Tibial nerve (tissue), 4 donors: Measurements from ENCODE around the gene NR4A3.

ENCODE experiments used
- CTCF ChIP-seq, 5 experiments: fragments of 200-600 bp in 3 of 5; fragments of 450-650 bp in 2 of 5; sonication (generic) in 3 of 5; IDR thresholded peaks; one replicate each; pipeline ENCODE4 v1.5.1; 2016 to 2019; ENCODE audit warnings: antibody characterized with exemption in 5 of 5, mild to moderate bottlenecking in 3 of 5, moderate library complexity in 2 of 5
- EP300 ChIP-seq, 2 donors: sonication (generic); formaldehyde crosslinking; IDR thresholded peaks; one replicate each; pipeline ENCODE4 v1.6.1; 2017; ENCODE audit warnings: antibody characterized with exemption in 2 of 2, mild to moderate bottlenecking in 1 of 2
- POLR2A ChIP-seq, 2 donors: fragments of 450-650 bp; IDR thresholded peaks; one replicate each; pipeline ENCODE4 v1.6.1; 2017; ENCODE audit warnings: antibody characterized with exemption in 2 of 2, mild to moderate bottlenecking in 2 of 2, moderate library complexity in 2 of 2

GRCh38 chr9:99867536-99867935 is 45.9 kb downstream of the NR4A3 start:
- no peak for TF ChIP-seq CTCF (IDR thresholded peaks at IDR 0.05)
- TF ChIP-seq EP300 (IDR thresholded peaks at IDR 0.05): no peak
- TF ChIP-seq POLR2A (IDR thresholded peaks at IDR 0.05): no peak
